Inferior parietal cortex (tissue), 1 donor: ENCODE results near the gene SHOX.
"Not testable (repeated sequence)": the region's sequence is repeated elsewhere in the genome, so short reads cannot be mapped to it uniquely, and the experiment has no call there.

Source experiments
- DNase-seq: peaks from one replicate; pipeline ENCODE4 v3.0.0-alpha.2; 2016; ENCODE audit errors: extremely low spot score

The SHOX gene

DNA sequence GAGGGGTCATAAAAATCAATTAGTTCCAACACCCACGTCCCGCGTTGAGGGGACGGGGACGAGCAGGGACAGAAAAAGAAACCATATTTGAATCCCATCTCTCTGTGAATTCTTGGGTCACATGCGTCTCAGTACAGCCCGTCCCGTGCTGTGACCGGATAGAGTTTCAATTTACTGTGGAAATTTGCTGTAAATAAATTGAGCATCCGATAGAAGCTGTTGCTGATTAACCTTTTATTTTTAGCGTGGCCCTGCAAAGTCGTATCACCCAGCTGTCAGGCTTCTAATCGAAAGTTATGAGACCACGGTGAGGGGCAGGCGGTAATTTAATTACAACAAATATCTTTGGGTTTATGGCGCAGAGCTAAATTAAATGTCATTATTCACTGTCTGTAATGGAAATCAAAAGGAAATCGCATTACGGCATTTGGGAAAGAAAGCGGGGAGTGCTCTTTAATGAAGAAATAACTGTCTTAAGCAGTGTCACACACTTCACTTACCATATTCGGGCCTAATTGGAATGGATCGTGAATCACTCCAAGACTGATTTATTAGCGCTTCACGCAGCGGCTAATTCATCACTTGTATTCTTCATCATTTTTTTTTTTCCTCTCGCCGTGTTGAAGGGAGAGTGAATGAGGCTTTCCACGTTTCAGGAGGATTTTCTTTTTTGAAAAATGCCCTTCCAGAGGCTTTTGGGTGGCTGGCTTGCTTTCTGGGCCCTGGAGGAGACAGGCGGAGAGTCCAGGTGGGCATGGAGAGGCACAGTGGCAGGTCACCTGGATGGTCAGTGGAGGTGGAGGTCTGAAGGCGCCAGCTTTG lies 7.3 kb downstream of the SHOX start:
- DNase-seq = no peak

DNA sequence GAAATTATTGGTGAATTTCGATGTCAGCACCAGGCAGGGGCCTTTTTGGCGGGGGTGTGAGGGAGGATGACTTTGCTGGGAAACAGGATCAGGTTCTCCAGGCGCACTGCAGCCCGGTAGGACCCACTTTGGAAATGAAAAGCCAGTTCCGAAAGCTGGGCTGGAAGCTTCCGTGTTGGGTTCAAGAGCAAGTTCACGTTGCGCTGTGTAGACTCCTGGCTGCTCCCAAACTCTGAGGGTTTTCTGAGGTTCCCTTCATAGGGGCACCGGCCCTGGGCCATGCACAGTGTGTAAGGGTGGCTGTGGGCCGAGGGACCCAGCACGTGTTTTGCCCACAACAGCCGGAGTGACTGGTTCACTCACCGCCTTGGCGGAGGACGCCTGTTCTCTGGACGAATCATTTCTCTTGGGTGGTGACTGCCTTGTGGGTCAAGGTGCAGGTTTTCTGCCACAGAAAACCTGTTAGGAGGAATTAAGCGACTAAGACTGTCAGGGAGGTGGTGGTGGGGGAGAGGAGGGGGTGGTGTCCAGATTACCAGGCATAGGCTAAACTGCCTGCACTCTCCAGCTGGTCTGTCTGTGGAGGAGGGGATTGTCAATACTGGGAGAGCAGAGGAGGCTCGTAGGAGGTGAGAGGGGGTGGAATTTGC lies 8.0 kb downstream of the SHOX start:
- DNase-seq = no peak

GRCh38 chrX:639151-639550 lies 8.6 kb downstream of the SHOX start:
- no peak for DNase-seq

GRCh38 chrX:640641-641040 lies 10.1 kb downstream of the SHOX start:
- DNase-seq = no peak

GRCh38 chrX:641671-642435 lies 11.3 kb downstream of the SHOX start:
- DNase-seq = no peak

DNA sequence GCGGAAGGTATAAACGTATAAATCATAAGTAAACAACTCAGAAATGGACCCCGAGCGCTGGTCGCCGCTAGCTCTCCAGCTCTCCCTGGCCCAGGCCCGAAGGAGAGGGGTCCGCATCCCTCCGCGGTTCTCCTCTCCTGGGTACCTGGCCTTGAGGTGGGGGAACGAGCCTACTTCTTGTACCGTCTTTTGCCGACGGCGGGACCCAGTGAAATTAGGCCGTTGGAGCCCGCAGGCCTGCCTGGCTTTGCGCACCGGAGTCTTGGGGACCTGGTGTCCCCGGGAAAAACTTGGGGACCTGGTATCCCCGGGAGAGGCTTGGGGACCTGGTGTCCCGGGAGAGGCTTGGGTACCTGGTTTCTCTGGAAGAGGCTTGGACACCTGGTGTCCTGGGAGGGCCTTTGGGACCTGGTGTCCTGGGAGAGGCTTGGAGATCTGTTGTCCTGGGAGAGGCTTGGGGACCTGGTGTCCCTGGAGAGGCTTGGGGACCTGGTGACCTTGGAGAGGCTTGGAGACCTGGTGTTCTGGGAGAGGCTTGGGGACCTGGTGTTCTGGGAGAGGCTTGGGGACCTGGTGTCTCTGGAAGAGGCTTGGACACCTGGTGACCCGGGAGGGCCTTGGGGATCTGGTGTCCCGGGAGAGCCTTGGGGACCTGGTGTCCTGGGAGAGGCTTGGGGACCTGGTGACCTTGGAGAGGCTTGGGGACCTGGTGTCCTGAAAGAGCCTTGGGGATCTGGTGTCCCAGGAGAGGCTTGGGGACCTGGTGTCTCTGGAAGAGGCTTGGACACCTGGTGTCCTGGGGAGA lies 12.0 kb downstream of the SHOX start:
- DNase-seq = no peak

GRCh38 chrX:643241-643595 lies 12.6 kb downstream of the SHOX start:
- DNase-seq = no peak

DNA sequence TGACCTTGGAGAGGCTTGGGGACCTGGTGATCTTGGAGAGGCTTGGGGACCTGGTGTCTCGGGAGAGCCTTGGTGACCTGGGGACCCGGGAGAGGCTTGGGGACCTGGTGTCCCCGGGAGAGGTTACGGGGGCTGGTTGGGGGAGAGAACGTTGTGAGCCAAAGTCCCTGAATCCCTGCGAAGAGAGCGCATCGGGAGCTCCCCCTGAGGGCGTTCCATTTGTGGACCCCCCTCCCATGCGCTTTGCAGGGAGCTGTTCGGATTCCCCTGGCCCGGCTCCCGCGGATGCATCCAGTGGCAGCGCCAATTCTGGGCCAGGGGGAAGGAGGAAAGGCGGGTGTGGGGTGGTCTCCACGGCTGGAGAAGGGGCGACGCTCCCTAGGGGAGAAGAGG lies 13.3 kb downstream of the SHOX start:
- no peak for DNase-seq

GRCh38 chrX:644304-645281 lies 14.0 kb downstream of the SHOX start:
- DNase-seq = no peak

DNA sequence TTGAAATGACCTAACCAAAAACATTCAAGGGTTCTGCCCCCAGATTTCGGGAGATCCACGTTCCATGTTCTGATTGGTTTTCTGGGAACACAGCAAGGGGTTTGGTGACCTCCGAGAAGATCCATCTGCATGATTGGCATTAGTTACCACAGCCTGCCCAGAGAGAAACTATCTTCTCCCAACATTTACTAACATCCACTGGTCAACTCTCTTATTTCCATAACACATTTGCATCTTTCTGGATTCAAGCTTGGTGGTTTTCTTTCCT lies 15.6 kb downstream of the SHOX start:
- no peak for DNase-seq

DNA sequence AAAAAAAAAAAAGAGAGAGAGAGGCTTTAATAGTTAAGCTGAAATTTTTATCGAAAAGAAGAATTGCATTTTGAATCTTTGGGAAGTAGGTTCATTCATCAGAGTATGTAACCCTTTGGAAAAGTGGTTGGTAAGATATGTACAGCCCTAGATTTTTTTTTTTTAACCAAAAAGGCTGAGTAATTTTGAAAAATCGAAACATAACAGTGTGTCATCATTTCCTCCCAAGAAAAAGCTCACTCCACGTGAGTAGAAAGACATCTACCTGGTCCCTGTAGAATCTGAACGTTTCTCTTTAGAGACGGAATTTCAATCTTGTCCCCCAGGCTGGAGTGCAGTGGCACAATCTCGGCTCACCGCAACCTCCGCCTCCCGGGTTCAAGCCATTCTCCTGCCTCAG lies 16.2 kb downstream of the SHOX start:
- no peak for DNase-seq

DNA sequence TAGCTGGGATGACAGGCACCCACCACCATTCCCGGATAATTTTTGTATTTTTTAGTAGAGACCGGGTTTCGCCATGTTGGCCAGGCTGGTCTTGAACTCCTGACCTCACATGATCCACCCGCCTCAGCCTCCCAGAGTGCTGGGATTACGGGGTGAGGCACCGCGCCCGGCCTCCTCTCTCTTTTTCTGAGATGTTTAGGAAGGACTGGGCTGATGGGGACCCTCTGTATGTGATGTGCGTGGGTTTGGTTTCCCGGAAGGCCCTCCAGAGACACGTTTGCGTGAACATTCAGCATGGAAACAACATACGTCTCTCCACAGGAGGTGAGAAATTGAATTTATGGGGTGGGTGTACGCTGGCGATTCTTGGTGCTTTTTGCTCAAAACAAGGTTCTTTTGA lies 18.6 kb downstream of the SHOX start:
- no peak for DNase-seq

DNA sequence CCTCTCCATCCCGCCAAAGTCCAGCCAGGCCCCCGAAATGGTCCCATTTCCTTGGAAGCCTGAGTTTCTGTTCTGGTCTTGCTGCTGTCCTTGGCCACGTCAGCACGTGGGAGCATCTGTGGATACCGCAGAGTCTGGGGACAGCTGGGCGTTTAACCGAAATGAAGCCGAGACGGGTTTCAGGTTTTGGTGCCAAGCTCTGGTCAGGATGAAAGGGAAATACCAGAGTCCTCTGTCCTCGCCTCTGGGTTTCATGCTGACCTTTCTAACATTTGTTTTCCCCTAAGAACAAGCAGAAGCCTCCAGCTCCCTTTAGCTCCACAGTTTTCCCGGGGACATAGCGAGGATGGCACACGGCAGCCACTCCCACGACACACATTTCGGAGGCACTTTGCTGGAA lies 19.7 kb downstream of the SHOX start:
- DNase-seq = no peak

DNA sequence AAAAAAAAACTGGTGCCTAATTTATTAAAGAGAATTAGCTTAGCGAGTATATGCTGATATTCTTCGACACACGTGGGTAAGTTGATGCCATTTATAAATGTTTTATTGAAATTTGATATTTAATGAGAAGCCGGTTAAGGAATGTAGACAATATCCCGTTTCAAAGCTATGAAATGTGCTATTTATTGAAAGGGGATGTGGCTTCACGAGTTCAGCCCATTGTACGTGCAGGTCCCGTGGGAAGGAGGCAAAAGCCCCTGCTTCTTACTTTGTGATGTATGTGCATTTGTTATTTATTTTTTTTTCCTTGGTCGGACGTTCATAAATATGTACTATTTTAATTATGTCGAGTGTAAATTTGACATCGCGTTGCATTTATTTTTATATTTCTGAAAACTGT lies 20.2 kb downstream of the SHOX start:
- DNase-seq = no peak

- not testable (repeated sequence) for DNase-seq
These were observed 21.3 kb downstream of the SHOX start for GRCh38 chrX:651922-652321.

DNA sequence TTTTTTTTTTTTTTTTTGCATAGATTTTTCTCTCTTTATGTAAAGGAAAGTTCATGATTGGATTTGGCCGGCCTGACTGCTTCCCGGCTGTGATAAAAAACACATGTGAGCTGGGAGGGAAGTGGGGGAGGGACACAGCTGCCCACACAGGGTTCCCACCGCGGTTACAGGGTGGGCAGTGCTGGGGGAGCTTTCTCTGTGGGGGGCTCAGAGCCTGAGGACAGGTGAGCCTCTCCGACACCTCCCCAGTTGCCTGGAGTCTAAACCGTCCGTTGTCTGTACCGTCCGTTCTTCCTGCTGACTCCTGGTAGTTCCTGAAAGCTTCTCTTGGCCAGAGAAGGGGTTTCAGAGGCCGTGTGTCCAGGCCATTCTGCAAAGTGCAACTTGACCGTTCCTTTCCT lies 21.8 kb downstream of the SHOX start:
- DNase-seq = no peak

DNA sequence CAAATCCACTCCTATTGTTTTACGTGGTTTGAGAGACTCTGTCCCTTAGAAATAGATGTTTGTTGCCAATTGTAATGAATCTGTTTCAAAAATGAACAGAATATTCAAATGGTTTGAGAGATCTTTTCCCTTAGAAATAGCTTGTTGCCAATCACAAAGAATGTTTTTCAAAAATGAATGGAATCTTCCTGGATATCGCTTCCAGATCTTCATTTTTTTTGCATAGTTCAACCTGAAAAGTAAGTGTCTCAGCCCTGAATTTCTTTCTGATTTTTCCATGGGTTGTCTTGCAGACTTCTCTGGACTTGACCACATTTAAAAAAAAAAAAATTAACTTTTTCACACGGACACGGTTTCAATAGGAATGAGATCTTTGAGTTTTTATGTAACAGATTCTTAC lies 22.7 kb downstream of the SHOX start:
- no peak for DNase-seq

DNA sequence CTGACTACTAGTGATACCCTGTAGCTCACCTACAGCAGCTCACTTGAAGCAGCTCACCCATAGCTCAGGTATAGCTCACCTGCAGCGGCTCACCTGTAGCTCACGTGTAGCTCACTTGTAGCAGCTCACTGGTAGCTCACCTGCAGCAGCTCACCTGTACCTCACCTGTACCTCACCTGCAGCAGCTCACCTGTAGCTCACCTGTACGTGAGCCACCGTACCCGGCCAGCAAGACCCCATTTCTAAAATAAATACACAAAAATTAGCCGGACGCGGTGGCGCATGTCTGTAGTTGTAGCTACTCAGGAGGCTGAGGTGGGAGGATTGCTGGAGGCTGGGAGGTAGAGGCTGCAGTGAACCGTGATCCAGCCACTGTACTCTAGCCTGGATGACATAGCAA lies 30.6 kb downstream of the SHOX start:
- no peak for DNase-seq

DNA sequence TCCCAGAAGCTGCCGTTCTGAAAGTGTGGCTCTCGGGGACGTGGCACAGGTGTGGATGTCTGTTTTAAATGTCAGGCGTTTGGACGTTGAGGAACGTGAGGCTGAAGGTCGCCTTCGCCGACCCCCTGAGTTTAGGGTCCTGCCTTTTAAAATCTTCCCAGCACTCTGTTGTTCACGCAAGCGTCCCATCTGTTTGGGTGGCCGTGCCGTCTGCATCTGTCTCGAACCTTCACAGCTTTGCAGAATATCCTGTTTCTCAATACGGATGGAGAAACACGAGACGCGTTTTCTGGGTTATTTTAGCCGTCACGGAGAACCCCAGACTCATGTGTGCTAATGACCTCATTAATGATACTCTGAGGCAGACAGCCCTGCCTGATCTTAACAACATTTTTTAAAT lies 31.5 kb downstream of the SHOX start:
- DNase-seq = no peak

DNA sequence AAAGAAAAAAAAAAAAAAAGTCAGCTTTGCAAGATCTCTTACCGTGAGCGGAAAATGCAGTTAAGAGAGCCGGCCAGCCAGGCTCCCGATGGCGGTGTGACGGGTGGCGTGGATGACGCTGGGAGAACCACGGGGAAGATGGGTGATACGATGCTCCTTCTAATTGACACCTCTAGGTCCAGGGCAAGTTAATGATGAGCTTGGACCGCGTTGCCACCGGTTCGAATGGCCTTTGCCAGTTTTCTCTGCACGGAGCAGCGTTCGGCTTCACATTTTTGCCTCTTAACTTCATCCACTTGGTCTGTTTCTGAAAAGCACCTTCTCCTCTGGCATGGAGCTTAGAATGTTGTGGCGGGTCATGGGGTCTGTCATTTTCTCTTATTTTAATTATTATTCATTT lies 33.2 kb downstream of the SHOX start:
- no peak for DNase-seq
